WERI-Rb-1 (cell line): Measurements from ENCODE around the gene FHIT.

ENCODE experiments used
- DNase-seq: peaks from one replicate; pipeline ENCODE4 v3.0.0-alpha.2; 2020
- H3K27ac ChIP-seq: fragments of 250-450 bp; sonication (Bioruptor Pico); 2 replicates; pipeline ENCODE4 v1.5.1; 2020; ENCODE audit warnings: mild to moderate bottlenecking, moderate library complexity
- H3K27me3 ChIP-seq: fragments of 250-450 bp; sonication (Bioruptor Pico); 2 replicates; pipeline ENCODE4 v1.5.1; 2021; ENCODE audit warnings: mild to moderate bottlenecking, low read depth, moderate library complexity; ENCODE audit not compliant: insufficient read depth, severe bottlenecking
- H3K36me3 ChIP-seq: fragments of 250-450 bp; sonication (Bioruptor Pico); 2 replicates; pipeline ENCODE4 v1.5.1; 2020; ENCODE audit warnings: mild to moderate bottlenecking, moderate library complexity
- H3K4me3 ChIP-seq: 2 replicates; pipeline ENCODE4 v1.5.1; 2011; ENCODE audit warnings: low read depth, mild to moderate bottlenecking, control low read depth, low read length
- H3K9me3 ChIP-seq: fragments of 250-450 bp; sonication (Bioruptor Pico); 2 replicates; pipeline ENCODE4 v1.5.1; 2021; ENCODE audit warnings: mild to moderate bottlenecking, moderate library complexity; ENCODE audit not compliant: severe bottlenecking
- CTCF ChIP-seq: IDR thresholded peaks from 2 replicates; pipeline ENCODE4 v1.5.1; 2011; ENCODE audit warnings: low read depth, mild to moderate bottlenecking, control low read depth, inconsistent platforms, low read length

The FHIT gene

GRCh38 chr3:59751606-59752005 is 1499.6 kb downstream of the FHIT start:
- H3K27me3 ChIP-seq, result no peaks in the 10 kb centered on the region
- H3K27ac ChIP-seq, result no peak overlapping the region
- no peak for DNase-seq
- no peak for TF ChIP-seq CTCF
- no peaks in the 10 kb centered on the region for H3K9me3 ChIP-seq
- no peaks in the 10 kb centered on the region for H3K36me3 ChIP-seq
- no peak overlapping the region for H3K4me3 ChIP-seq

- DNase-seq, result no peak
- no peak for TF ChIP-seq CTCF
- H3K27me3 ChIP-seq, result no peaks in the 10 kb centered on the region
- H3K36me3 ChIP-seq, result no peaks in the 10 kb centered on the region
- H3K4me3 ChIP-seq, result no peak overlapping the region
- no peak overlapping the region for H3K27ac ChIP-seq
- H3K9me3 ChIP-seq, result no peaks in the 10 kb centered on the region
Observed at GRCh38 chr3:59750391-59750790, 1500.9 kb downstream of the FHIT start.

GRCh38 chr3:59749291-59749690 is 1502.0 kb downstream of the FHIT start:
- no peaks in the 10 kb centered on the region for H3K36me3 ChIP-seq
- H3K27me3 ChIP-seq, result no peaks in the 10 kb centered on the region
- no peak overlapping the region for H3K27ac ChIP-seq
- H3K4me3 ChIP-seq, result no peak overlapping the region
- H3K9me3 ChIP-seq, result no peaks in the 10 kb centered on the region
- DNase-seq, result no peak
- no peak for TF ChIP-seq CTCF

GRCh38 chr3:59746585-59746984 is 1504.7 kb downstream of the FHIT start:
- H3K27ac ChIP-seq, result no peak overlapping the region
- no peaks in the 10 kb centered on the region for H3K9me3 ChIP-seq
- no peaks in the 10 kb centered on the region for H3K36me3 ChIP-seq
- no peak overlapping the region for H3K4me3 ChIP-seq
- no peak for DNase-seq
- no peak for TF ChIP-seq CTCF
- H3K27me3 ChIP-seq, result no peaks in the 10 kb centered on the region

GRCh38 chr3:59737241-59737640 is 1514.0 kb downstream of the FHIT start:
- Histone ChIP-seq H3K27ac (no peak overlapping the region), H3K27me3 (no peaks in the 10 kb centered on the region), H3K4me3 (no peak overlapping the region), H3K36me3 (no peaks in the 10 kb centered on the region), H3K9me3 (no peaks in the 10 kb centered on the region)
- no peak for DNase-seq
- TF ChIP-seq CTCF, result no peak

GRCh38 chr3:59734061-59734460 is 1517.2 kb downstream of the FHIT start:
- Histone ChIP-seq H3K4me3 (no peak overlapping the region), H3K27ac (no peak overlapping the region), H3K36me3 (no peaks in the 10 kb centered on the region), H3K27me3 (no peaks in the 10 kb centered on the region), H3K9me3 (no peaks in the 10 kb centered on the region)
- no peak for DNase-seq
- TF ChIP-seq CTCF, result no peak
